PC-9 (cell line): ENCODE measurements around the gene ABLIM2.

ENCODE experiments used
- CTCF ChIP-seq: fragments of 200-600 bp; sonication (generic); conservative IDR thresholded peaks from 2 replicates; pipeline ENCODE4 v1.6.1; 2017; ENCODE audit warnings: mixed run types, antibody characterized with exemption, mild to moderate bottlenecking, moderate library complexity
- EZH2 ChIP-seq: fragments of 200-600 bp; sonication (generic); IDR thresholded peaks from 2 replicates; pipeline ENCODE4 v1.8.0; 2017; ENCODE audit warnings: antibody characterized with exemption, low read depth

GRCh38 chr4:7968262-7968896, 190.2 kb downstream of the ABLIM2 start:
- TF ChIP-seq EZH2 = no peak
- TF ChIP-seq CTCF = no peak
